Amniotic epithelial cell (primary cell): ENCODE measurements around the gene CCDC40.

ENCODE experiments used
- DNase-seq: peaks from one replicate; pipeline ENCODE4 v3.0.0-alpha.2; 2010; ENCODE audit warnings: low read depth

Gene CCDC40

GRCh38 chr17:80142929-80143328 is 106.5 kb downstream of the CCDC40 start:
- DNase-seq: no peak

DNA sequence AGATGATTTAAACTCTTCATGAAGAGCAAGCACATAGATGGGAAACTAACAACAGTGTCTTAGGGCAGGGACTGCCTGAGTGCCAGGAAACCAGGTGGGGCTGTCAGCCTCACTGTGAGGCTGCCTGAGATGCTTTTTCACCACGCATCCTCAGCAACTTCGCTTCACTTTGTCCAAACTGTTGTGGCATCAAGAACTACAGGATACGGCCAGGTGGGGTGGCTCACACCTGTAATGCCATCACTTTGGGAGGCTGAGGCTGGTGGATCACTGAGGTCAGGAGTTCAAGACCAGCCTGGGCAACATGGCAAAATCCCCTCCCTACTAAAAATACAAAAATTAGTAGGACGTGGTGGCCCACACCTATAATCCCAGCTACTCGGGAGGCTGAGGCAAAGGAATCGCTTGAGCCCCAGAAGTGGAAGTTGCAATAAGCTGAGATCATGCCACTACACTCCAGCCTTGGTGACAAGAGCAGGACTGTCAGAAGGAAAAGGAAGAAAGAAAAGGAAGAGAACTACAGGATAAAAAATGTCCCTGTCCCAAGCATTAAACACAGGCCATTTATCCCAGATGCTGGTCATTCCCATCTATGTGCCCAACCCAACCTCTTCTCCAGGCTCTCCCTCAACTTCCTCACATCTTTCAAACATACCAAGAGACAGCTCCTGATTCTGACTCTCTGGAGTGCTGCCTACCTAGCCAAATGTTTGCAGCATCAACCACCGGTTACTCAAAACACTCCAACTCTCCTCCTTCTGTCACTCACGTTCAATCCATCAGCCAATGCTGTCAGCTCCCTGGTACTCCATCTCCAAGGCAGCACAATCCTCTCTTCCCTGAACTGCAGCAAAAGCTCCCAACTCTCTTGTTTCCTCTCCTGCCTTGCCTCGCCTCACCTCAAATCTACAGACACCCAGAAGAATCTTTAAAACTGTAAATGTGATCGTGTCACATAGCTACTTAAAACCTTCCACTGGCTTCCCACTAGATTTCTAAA is 108.9 kb downstream of the CCDC40 start:
- DNase-seq: no peak

DNA sequence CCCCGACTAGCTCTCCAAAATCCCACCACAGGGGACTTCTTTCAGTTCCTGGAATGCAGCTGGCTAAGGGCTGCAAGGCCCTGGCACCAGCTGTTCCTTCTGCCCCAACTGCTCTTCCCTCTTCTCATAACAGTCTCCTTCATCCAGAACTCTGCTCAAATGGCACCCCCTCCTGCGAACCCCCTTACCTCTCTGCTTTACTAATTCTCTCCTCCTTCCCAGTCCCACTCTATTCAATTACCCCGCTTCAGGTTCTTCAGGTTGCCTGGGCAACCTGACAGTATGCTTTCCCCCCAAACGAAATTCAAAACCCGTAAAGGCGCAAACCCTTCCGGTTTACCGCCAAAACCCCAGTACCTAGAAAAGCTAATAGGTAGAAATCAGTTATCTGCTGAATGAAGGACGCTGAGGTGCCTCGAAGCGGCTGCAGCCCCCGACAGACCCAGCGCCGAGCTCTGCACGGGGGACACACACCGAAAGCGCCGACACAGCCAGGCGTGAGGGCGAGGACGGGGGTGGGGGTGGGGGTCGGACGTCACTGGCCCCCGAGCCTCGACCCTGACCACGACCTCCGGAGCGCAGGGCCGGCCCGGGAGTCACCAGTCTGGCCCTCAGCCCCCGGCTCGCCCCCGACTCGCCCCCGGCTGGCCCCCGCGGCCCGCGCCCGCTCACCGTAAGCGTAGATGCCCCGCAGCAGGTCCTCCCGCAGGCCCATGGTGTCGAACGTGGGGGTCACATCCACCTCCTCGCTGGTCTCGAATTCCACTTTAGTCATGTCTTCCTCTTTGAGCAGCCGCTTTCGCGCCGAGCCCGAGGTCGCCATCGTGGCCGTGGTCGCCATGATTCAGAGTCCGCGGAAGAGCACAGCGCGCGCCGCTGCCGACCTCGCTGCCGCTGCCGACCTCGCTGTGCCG is 109.9 kb downstream of the CCDC40 start:
- DNase-seq: no peak

GRCh38 chr17:80147035-80147822 is 110.8 kb downstream of the CCDC40 start, which contains the start of gene EIF4A3:
Gene EIF4A3 (minus strand): TSS chr17:80147128. CDS start chr17:80146961, 167 bp downstream.
- DNase-seq: peak; percentile 99
